Spleen (tissue), 11 donors: ENCODE results near the gene MAMLD1. TPM values are rescaled to one million over a fixed set of nuclear protein-coding genes. Genes with fewer than 3 reads are reported as not detected.
"Not testable (repeated sequence)": the region's sequence is repeated elsewhere in the genome, so short reads cannot be mapped to it uniquely, and the experiment has no call there.

ENCODE experiments used
- DNase-seq: peaks from one replicate; pipeline ENCODE4 v3.0.0-alpha.2; 2020
- H3K27ac ChIP-seq, 8 donors: fragments of 200-600 bp; sonication (generic) in 7 of 8; 1 replicate in 4 of 8; 2 replicates in 4 of 8; pipeline versions ENCODE4 v1.5.0 to v1.8.0; 2016 to 2021; ENCODE audit warnings: inconsistent platforms in 4 of 8, mild to moderate bottlenecking in 4 of 8, moderate library complexity in 1 of 8
- H3K27me3 ChIP-seq, 7 donors: fragments of 200-600 bp; sonication (generic) in 6 of 7; replicated peaks in 1 of 7; 1 replicate in 4 of 7; 2 replicates in 3 of 7; pipeline versions ENCODE4 v1.5.0 to v1.8.0; 2016 to 2021; ENCODE audit warnings: inconsistent platforms in 3 of 7, mild to moderate bottlenecking in 1 of 7
- H3K36me3 ChIP-seq, 6 donors: fragments of 200-600 bp; sonication (generic) in 5 of 6; 1 replicate in 4 of 6; 2 replicates in 2 of 6; pipeline versions ENCODE4 v1.5.0 to v1.8.0; 2016 to 2021; ENCODE audit warnings: inconsistent platforms in 2 of 6
- H3K4me1 ChIP-seq, 6 donors: fragments of 200-600 bp; sonication (generic) in 5 of 6; 1 replicate in 3 of 6; 2 replicates in 3 of 6; pipeline versions ENCODE4 v1.5.0 to v1.8.0; 2016 to 2021; ENCODE audit warnings: inconsistent platforms in 3 of 6
- H3K4me3 ChIP-seq, 8 donors: fragments of 200-600 bp; sonication (generic) in 7 of 8; 1 replicate in 4 of 8; 2 replicates in 4 of 8; pipeline versions ENCODE4 v1.5.0 to v1.8.0; 2016 to 2021; ENCODE audit warnings: inconsistent platforms in 4 of 8, mild to moderate bottlenecking in 4 of 8, moderate library complexity in 2 of 8
- H3K9me3 ChIP-seq, 8 donors: fragments of 200-600 bp; sonication (generic) in 7 of 8; 1 replicate in 4 of 8; 2 replicates in 4 of 8; pipeline versions ENCODE4 v1.5.0 to v1.8.0; 2016 to 2021; ENCODE audit warnings: inconsistent platforms in 4 of 8
- POLR2A ChIP-seq, 3 donors: fragments of 450-650 bp; IDR thresholded peaks; one replicate each; pipeline ENCODE4 v1.5.1; 2017; ENCODE audit warnings: antibody characterized with exemption in 3 of 3, mild to moderate bottlenecking in 1 of 3
- POLR2AphosphoS5 ChIP-seq, 3 donors: sonication (generic); formaldehyde crosslinking; IDR thresholded peaks; one replicate each; pipeline ENCODE4 v1.5.1; 2017; ENCODE audit warnings: antibody characterized with exemption in 3 of 3
- WGBS, 5 donors: extraction: QIAGEN DNeasy Blood & Tissue Kit in 3 of 5; methylation state at CpG; one replicate each; pipeline versions ENCODE4 v1.1.5 to v1.1.7; 2013 to 2018; 5-methylcytosine and 5-hydroxymethylcytosine counted together
- intact Hi-C: fragments of 100-400 bp; cut with DNase I; formaldehyde crosslinking; loops from one replicate; pipeline ENCODE4 v1.15.0; 2023; ENCODE audit warnings: low total_unique reads
- polyA plus RNA-seq, 3 donors: library from polyadenylated mRNA; stranded (reverse); fragments of 200-250 nt; gene quantifications; one replicate each; pipeline ENCODE4 v1.2.1, GENCODE V29; 2013
- total RNA-seq, 7 donors: library from RNA; depleted of rRNA in 3 of 7; stranded (reverse); fragments of >200 nt in 3 of 7; fragmentation: NEBNext Ultra II Directional in 4 of 7; extraction: Animal tissue kit (Norgen Biotek cat#: 25700) in 4 of 7; gene quantifications; one replicate each; pipeline versions ENCODE4 v1.1.0 to v1.2.1, GENCODE V29; 2016 to 2021
- TF ChIP-seq, protein P1 (sequence below), 11 experiments: fragments of 200-600 bp in 7 of 11; fragments of 450-650 bp in 4 of 11; sonication (generic) in 4 of 11; IDR thresholded peaks in 8 of 11; conservative IDR thresholded peaks in 3 of 11; 1 replicate in 7 of 11; 2 replicates in 4 of 11; pipeline versions ENCODE4 v1.4.0 to v1.8.0; 2016 to 2021; ENCODE audit warnings: antibody characterized with exemption in 11 of 11, inconsistent platforms in 4 of 11, mild to moderate bottlenecking in 1 of 11
- donor health status: healthy with polysubstance abuse.
- donor health status: DM: no; HTN: no; CAD: no; lungs with moderate emphysema.
- donor health status: DM: no; HTN: no; CAD: no.
- donor health status: Bipolar disorder and iron deficiency.
- donor health status: healthy.
- donor health status: DM: no; HTN: no; CAD: no.
- donor health status: DM: yes; HTN: yes; CAD: no.

The MAMLD1 gene
- total and polyA plus RNA-seq, 10 donors = 1.2 to 7.3 (median 3.7) TPM

DNA sequence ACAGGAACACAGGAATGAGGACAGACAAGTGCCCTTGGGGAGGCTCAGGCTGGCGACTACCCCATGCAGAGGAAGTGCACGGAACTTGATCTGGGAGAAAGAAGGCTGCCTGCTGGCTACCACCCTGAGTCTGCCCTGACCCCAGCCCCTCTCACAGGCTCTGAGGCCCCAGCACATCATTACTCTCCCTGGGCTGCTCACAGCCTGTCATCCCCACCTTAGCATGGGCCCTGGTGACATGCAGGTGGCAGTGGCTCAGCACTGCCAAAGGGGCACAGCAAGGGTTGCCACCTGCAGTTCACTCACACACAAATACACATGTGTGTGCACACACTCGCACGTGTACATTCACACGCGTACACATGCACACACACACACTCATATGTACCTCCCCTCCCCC, 26.1 kb upstream of the MAMLD1 start:
- Histone ChIP-seq H3K36me3 (no peaks in the 10 kb centered on the region), H3K27me3 (no peaks in the 10 kb centered on the region), H3K4me3 (no peak overlapping the region), H3K27ac (no peak overlapping the region), H3K4me1 (no peaks in the 10 kb centered on the region), H3K9me3 (no peaks in the 10 kb centered on the region)
- DNase-seq = no peak
- no peak for TF ChIP-seq POLR2A (IDR thresholded peaks at IDR 0.05)
- no peak for TF ChIP-seq POLR2AphosphoS5 (IDR thresholded peaks at IDR 0.05)
- TF ChIP-seq, protein P1, sequence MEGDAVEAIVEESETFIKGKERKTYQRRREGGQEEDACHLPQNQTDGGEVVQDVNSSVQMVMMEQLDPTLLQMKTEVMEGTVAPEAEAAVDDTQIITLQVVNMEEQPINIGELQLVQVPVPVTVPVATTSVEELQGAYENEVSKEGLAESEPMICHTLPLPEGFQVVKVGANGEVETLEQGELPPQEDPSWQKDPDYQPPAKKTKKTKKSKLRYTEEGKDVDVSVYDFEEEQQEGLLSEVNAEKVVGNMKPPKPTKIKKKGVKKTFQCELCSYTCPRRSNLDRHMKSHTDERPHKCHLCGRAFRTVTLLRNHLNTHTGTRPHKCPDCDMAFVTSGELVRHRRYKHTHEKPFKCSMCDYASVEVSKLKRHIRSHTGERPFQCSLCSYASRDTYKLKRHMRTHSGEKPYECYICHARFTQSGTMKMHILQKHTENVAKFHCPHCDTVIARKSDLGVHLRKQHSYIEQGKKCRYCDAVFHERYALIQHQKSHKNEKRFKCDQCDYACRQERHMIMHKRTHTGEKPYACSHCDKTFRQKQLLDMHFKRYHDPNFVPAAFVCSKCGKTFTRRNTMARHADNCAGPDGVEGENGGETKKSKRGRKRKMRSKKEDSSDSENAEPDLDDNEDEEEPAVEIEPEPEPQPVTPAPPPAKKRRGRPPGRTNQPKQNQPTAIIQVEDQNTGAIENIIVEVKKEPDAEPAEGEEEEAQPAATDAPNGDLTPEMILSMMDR (IDR thresholded peaks at IDR 0.05 in 8 of 11, conservative IDR thresholded peaks at IDR 0.05 in 3 of 11) = no peak
- intact Hi-C loops = no loop called here
- 76 to 90% (median 83%) methylated on average over 4 to 6 of the region's 6 CpGs; no CpG with 5 or more reads in 1 of the 5 donors for WGBS, 5 donors

DNA sequence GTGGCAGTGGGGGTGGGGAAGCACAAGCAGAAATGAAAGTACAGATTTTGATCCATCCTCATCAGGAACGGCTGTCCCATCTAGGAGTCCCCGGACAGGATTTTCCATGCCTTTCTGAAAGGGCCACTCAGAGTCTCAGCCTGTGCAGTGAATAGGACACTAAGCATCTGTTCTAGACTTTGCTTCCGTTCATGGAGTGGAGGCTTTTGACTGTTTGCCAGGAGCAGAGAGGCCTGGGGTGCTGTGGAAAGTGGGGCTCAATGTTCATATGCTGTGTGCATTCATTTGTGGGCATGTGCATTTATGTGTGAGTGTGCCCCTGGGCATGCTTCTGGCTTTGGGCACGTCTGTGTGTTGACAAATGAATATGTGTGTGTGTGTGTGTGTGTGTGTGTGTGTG, 25.6 kb upstream of the MAMLD1 start:
- no peak for DNase-seq
- Histone ChIP-seq H3K4me1 (no peaks in the 10 kb centered on the region), H3K27ac (no peak overlapping the region), H3K27me3 (no peaks in the 10 kb centered on the region), H3K9me3 (no peaks in the 10 kb centered on the region), H3K4me3 (no peak overlapping the region), H3K36me3 (no peaks in the 10 kb centered on the region)
- WGBS, 5 donors = 49 to 83% (median 62%) methylated on average over 2 to 4 of the region's 4 CpGs
- TF ChIP-seq, protein P1 (IDR thresholded peaks at IDR 0.05 in 8 of 11, conservative IDR thresholded peaks at IDR 0.05 in 3 of 11) = no peak
- no peak for TF ChIP-seq POLR2A (IDR thresholded peaks at IDR 0.05)
- TF ChIP-seq POLR2AphosphoS5 (IDR thresholded peaks at IDR 0.05) = no peak
- intact Hi-C loops = no loop called here

DNA sequence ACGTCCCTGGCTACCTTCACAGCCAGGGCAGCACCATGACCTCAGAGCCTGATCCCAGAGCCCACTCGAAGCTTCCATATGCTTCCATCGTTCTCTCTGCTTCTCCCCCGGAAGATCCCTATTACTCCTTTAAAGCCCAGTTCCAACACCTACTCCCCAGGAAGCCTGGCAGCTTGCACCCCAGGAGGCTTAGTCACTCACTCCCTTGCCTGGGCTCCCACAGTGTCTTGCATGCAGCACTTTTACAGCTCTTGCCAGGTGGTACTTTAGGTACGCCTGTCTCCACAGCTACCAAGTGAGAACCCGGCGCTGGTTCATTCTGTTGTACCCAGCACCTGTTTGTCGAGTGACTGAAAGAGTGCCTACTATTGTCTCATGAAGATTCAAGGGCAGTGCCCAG, 24.5 kb upstream of the MAMLD1 start:
- intact Hi-C loops = no loop called here
- DNase-seq = no peak
- no peak overlapping the region for H3K4me3 ChIP-seq
- no peaks in the 10 kb centered on the region for H3K9me3 ChIP-seq
- TF ChIP-seq POLR2A (IDR thresholded peaks at IDR 0.05) = no peak
- TF ChIP-seq, protein P1 (IDR thresholded peaks at IDR 0.05 in 8 of 11, conservative IDR thresholded peaks at IDR 0.05 in 3 of 11) = no peak
- no peak for TF ChIP-seq POLR2AphosphoS5 (IDR thresholded peaks at IDR 0.05)
- H3K4me1 ChIP-seq = no peaks in the 10 kb centered on the region
- H3K27ac ChIP-seq = no peak overlapping the region
- H3K36me3 ChIP-seq = no peaks in the 10 kb centered on the region
- WGBS, 5 donors = 73 to 96% (median 91%) methylated on average over 8 of the region's 8 CpGs
- no peaks in the 10 kb centered on the region for H3K27me3 ChIP-seq

DNA sequence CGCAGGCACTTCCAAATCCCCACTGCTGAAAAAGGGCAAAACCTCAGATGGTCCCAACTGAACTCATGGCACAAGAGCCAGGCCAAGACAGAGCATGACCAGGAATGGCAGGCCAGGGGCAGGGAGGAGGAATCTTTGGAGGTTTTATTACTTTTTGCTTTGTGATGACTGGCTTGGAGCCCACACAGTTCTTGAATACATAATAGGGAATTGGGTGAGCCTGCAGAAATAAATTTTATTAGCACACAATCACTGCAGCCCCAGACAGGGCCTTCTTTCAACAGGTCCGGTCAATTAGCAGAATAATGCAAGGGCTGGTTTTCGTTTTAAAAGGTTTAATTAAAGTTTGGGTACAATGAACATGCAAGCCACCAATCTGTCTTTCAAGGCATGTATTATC, 23.4 kb upstream of the MAMLD1 start:
- no peaks in the 10 kb centered on the region for H3K27me3 ChIP-seq
- H3K4me1 ChIP-seq = no peaks in the 10 kb centered on the region
- 77 to 100% (median 91%) methylated on average over 2 to 3 of the region's 3 CpGs for WGBS, 5 donors
- TF ChIP-seq, protein P1 (IDR thresholded peaks at IDR 0.05 in 8 of 11, conservative IDR thresholded peaks at IDR 0.05 in 3 of 11) = no peak
- TF ChIP-seq POLR2AphosphoS5 (IDR thresholded peaks at IDR 0.05) = no peak
- no peak for TF ChIP-seq POLR2A (IDR thresholded peaks at IDR 0.05)
- H3K36me3 ChIP-seq = no peaks in the 10 kb centered on the region
- DNase-seq = no peak
- no peak overlapping the region for H3K27ac ChIP-seq
- intact Hi-C loops = no loop called here
- no peak overlapping the region for H3K4me3 ChIP-seq
- H3K9me3 ChIP-seq = no peaks in the 10 kb centered on the region

DNA sequence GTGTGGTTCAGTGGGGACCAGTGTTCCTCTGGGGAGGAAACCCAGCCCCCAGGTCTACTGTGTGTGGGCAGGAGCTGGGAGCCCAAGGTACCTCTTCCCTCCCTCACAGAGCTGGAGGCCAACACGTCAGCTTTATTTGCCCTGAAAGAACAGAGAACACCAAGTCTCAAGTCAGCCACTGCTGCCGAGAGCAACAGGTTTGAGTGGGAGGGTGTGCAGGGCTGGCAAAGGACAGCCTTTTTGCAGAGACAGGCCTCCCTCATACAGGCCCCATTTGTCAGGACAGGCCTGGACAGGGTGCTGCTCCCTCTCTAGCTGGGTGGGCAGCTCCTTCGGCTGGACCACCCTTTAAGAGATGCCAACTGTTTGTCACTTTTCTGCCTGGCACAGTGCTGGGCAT, 22.8 kb upstream of the MAMLD1 start:
- H3K9me3 ChIP-seq, DNase-seq, intact Hi-C loops, H3K27ac ChIP-seq, H3K27me3 ChIP-seq, H3K4me3 ChIP-seq, H3K36me3 ChIP-seq, H3K4me1 ChIP-seq: not testable (repeated sequence)
- WGBS, 5 donors = 62 to 90% (median 75%) methylated on average over 2 to 3 of the region's 3 CpGs; no CpG with 5 or more reads in 1 of the 5 donors
